ENCODE results near the gene SPINK1. TPM values are rescaled to one million over a fixed set of nuclear protein-coding genes. Genes with fewer than 3 reads are reported as not detected.
"Not testable (repeated sequence)": the region's sequence is repeated elsewhere in the genome, so short reads cannot be mapped to it uniquely, and the experiment has no call there.

The SPINK1 gene
- total RNA-seq, 1 experiment from 2014 or later: not detected

- not testable (repeated sequence) for H3K36me3 ChIP-seq, DNase-seq, H3K9me3 ChIP-seq, H3K4me3 ChIP-seq
- H3K27me3 ChIP-seq: peaks cover 25% of the 10 kb centered on the region
These were observed 4.5 kb downstream of the SPINK1 start for GRCh38 chr5:147827017-147827416.

GRCh38 chr5:147826361-147826760 is 5.1 kb downstream of the SPINK1 start:
- peaks cover 25% of the 10 kb centered on the region for H3K27me3 ChIP-seq
- no peaks in the 10 kb centered on the region for H3K9me3 ChIP-seq
- no peak overlapping the region for H3K4me3 ChIP-seq
- no peak for DNase-seq
- H3K36me3 ChIP-seq: no peaks in the 10 kb centered on the region

- Histone ChIP-seq H3K36me3 (no peaks in the 10 kb centered on the region), H3K4me3 (no peak overlapping the region), H3K27me3 (peaks cover 30% of the 10 kb centered on the region), H3K9me3 (no peaks in the 10 kb centered on the region)
- DNase-seq: peak; percentile 42
These were observed 8.6 kb downstream of the SPINK1 start for GRCh38 chr5:147822686-147823491.

- peaks cover 26% of the 10 kb centered on the region for H3K27me3 ChIP-seq
- not testable (repeated sequence) for DNase-seq, H3K36me3 ChIP-seq, H3K9me3 ChIP-seq, H3K4me3 ChIP-seq
These were observed 9.2 kb downstream of the SPINK1 start for GRCh38 chr5:147822222-147822621.

GRCh38 chr5:147821766-147822165 is 9.7 kb downstream of the SPINK1 start:
- H3K36me3 ChIP-seq: no peaks in the 10 kb centered on the region
- no peak overlapping the region for H3K4me3 ChIP-seq
- no peak for DNase-seq
- peaks cover 25% of the 10 kb centered on the region for H3K27me3 ChIP-seq
- H3K9me3 ChIP-seq: no peaks in the 10 kb centered on the region

GRCh38 chr5:147819261-147819770 is 12.2 kb downstream of the SPINK1 start:
- Histone ChIP-seq H3K4me3 (no peak overlapping the region), H3K9me3 (no peaks in the 10 kb centered on the region; the same call in 1 of the 2 replicates), H3K27me3 (peaks cover 20% of the 10 kb centered on the region), H3K36me3 (no peaks in the 10 kb centered on the region)
- no peak for DNase-seq

GRCh38 chr5:147818290-147818689 is 13.2 kb downstream of the SPINK1 start:
- no peaks in the 10 kb centered on the region for H3K36me3 ChIP-seq
- H3K9me3 ChIP-seq: no peaks in the 10 kb centered on the region; the same call in 1 of the 2 replicates
- H3K4me3 ChIP-seq: no peak overlapping the region
- H3K27me3 ChIP-seq: peaks cover 20% of the 10 kb centered on the region
- no peak for DNase-seq

- no peak for DNase-seq
- no peaks in the 10 kb centered on the region; the same call in 1 of the 2 replicates for H3K9me3 ChIP-seq
- H3K27me3 ChIP-seq: peaks cover 10% of the 10 kb centered on the region; the same call in 1 of the 2 replicates
- H3K4me3 ChIP-seq: no peak overlapping the region
- H3K36me3 ChIP-seq: no peaks in the 10 kb centered on the region
These were observed 17.8 kb downstream of the SPINK1 start for GRCh38 chr5:147813696-147814095.

GRCh38 chr5:147809830-147810666 is 21.4 kb downstream of the SPINK1 start:
- Histone ChIP-seq H3K36me3 (no peaks in the 10 kb centered on the region), H3K9me3 (no peaks in the 10 kb centered on the region), H3K27me3 (peaks cover 13% of the 10 kb centered on the region; the same call in 1 of the 2 replicates), H3K4me3 (no peak overlapping the region)
- no peak for DNase-seq

- no peak for DNase-seq
- Histone ChIP-seq H3K27me3 (peaks cover 17% of the 10 kb centered on the region), H3K9me3 (no peaks in the 10 kb centered on the region)
These were observed 26.4 kb downstream of the SPINK1 start for GRCh38 chr5:147805030-147805454.

GRCh38 chr5:147804334-147804733 is 27.1 kb downstream of the SPINK1 start:
- no peak for DNase-seq
- no peaks in the 10 kb centered on the region for H3K9me3 ChIP-seq

More at GRCh38 chr5:147805030-147805454, 26.4 kb downstream of the SPINK1 start:
- H3K36me3 ChIP-seq: no peaks in the 10 kb centered on the region
- no peak overlapping the region for H3K4me3 ChIP-seq

GRCh38 chr5:147803926-147804325 is 27.5 kb downstream of the SPINK1 start:
- no peak for DNase-seq

More at GRCh38 chr5:147804334-147804733, 27.1 kb downstream of the SPINK1 start:
- H3K36me3 ChIP-seq: no peaks in the 10 kb centered on the region
- peaks cover 14% of the 10 kb centered on the region for H3K27me3 ChIP-seq
- H3K4me3 ChIP-seq: no peak overlapping the region

GRCh38 chr5:147803161-147803560 is 28.3 kb downstream of the SPINK1 start:
- H3K4me3 ChIP-seq, H3K9me3 ChIP-seq, H3K36me3 ChIP-seq, DNase-seq: not testable (repeated sequence)
- H3K27me3 ChIP-seq: peaks cover 11% of the 10 kb centered on the region

More at GRCh38 chr5:147803926-147804325, 27.5 kb downstream of the SPINK1 start:
- Histone ChIP-seq H3K27me3 (peaks cover 11% of the 10 kb centered on the region; the same call in 1 of the 2 replicates), H3K36me3 (no peaks in the 10 kb centered on the region), H3K9me3 (no peaks in the 10 kb centered on the region), H3K4me3 (no peak overlapping the region)

GRCh38 chr5:147801461-147801860 is 30.0 kb downstream of the SPINK1 start:
- peaks cover 12% of the 10 kb centered on the region for H3K27me3 ChIP-seq
- no peaks in the 10 kb centered on the region for H3K9me3 ChIP-seq
- no peak for DNase-seq
- H3K36me3 ChIP-seq: no peaks in the 10 kb centered on the region
- H3K4me3 ChIP-seq: no peak overlapping the region

GRCh38 chr5:147800491-147800890 is 31.0 kb downstream of the SPINK1 start:
- Histone ChIP-seq H3K9me3 (no peaks in the 10 kb centered on the region), H3K4me3 (no peak overlapping the region), H3K27me3 (peaks cover 12% of the 10 kb centered on the region), H3K36me3 (no peaks in the 10 kb centered on the region)
- no peak for DNase-seq

- peaks cover 8% of the 10 kb centered on the region for H3K27me3 ChIP-seq
- H3K36me3 ChIP-seq: no peaks in the 10 kb centered on the region
- no peaks in the 10 kb centered on the region for H3K9me3 ChIP-seq
- H3K4me3 ChIP-seq: no peak overlapping the region
- no peak for DNase-seq
These were observed 34.7 kb downstream of the SPINK1 start for GRCh38 chr5:147796556-147797308.
